Measurements from ENCODE around the gene BTNL8.

- no peak for TF ChIP-seq POLR2A (IDR thresholded peaks at IDR 0.05)
- no peak for TF ChIP-seq POLR2AphosphoS5 (IDR thresholded peaks at IDR 0.05)
- TF ChIP-seq CTCF (IDR thresholded peaks at IDR 0.05): no peak
These were observed 61.2 kb downstream of the BTNL8 start for GRCh38 chr5:180960209-180960608.

Measured in upper lobe of left lung (tissue), 4 donors.